22Rv1 (cell line): ENCODE measurements around the gene CIROP.
A peak's percentile ranks its signal among the peaks of the same experiment; 100 is the strongest.

Source experiments
- CTCF ChIP-seq: fragments of 450-650 bp; IDR thresholded peaks from 2 replicates; pipeline ENCODE4 v1.5.1; 2017; ENCODE audit warnings: mild to moderate bottlenecking
- ZFX ChIP-seq: fragments of 450-650 bp; IDR thresholded peaks from 2 replicates; pipeline ENCODE4 v1.6.1; 2017; ENCODE audit warnings: antibody characterized with exemption, borderline replicate concordance

- peak; percentile 100 for TF ChIP-seq CTCF
- TF ChIP-seq ZFX, result no peak
Observed at GRCh38 chr14:23120541-23121251, 15.9 kb upstream of the CIROP start.
